Measurements from ENCODE around the gene TIMM13.

DNA sequence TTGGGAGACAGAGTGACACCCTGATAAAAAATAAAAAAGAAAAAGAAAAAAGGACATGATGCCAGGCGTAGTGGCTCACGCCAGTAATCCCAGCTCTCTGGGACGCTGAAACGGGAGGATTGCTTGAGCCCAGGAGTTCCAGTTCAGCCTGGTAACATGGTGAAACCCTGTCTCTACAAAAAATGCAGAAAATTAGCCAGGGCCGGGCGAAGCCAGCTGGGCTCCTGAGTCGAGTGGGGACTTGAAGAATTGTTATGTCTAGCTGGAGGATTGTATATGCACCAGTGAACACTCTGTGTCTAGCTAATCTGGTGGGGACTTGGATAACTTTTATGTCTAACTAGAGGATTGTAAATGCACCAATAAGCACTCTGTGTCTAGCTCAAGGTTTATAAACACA lies 35.0 kb downstream of the TIMM13 start:
- TF ChIP-seq GATA2 (IDR thresholded peaks at IDR 0.05; ENCODE audit: low read depth, low read length) = no peak
- no peak for TF ChIP-seq GATA3 (IDR thresholded peaks at IDR 0.05; ENCODE audit: low read depth, low read length)

Data from SH-SY5Y (cell line).